Esophagus muscularis mucosa (tissue), 4 donors: ENCODE data around the gene C16orf87. TPM values are rescaled to one million over a fixed set of nuclear protein-coding genes. Genes with fewer than 3 reads are reported as not detected.

Experiments used
- DNase-seq: peaks from one replicate; pipeline ENCODE4 v3.0.0-alpha.2; 2017; ENCODE audit errors: extremely low spot score
- H3K27ac ChIP-seq, 4 donors: fragments of 200-600 bp; sonication (generic); replicated peaks in 1 of 4; 1 replicate in 3 of 4; 2 replicates in 1 of 4; pipeline ENCODE4 v1.5.1; 2016 to 2019; ENCODE audit warnings: mild to moderate bottlenecking in 1 of 4
- H3K27me3 ChIP-seq, 4 donors: fragments of 200-600 bp; sonication (generic); one replicate each; pipeline versions ENCODE4 v1.5.1 to v1.6.0; 2016 to 2019
- H3K36me3 ChIP-seq, 4 donors: fragments of 200-600 bp; sonication (generic); one replicate each; pipeline ENCODE4 v1.5.1; 2016 to 2019
- H3K4me1 ChIP-seq, 4 donors: fragments of 200-600 bp; sonication (generic); one replicate each; pipeline ENCODE4 v1.5.1; 2016 to 2019
- H3K4me3 ChIP-seq, 4 donors: fragments of 200-600 bp; sonication (generic); 1 replicate in 2 of 4; 2 replicates in 2 of 4; pipeline ENCODE4 v1.5.1; 2016 to 2019; ENCODE audit warnings: mild to moderate bottlenecking in 4 of 4, moderate library complexity in 1 of 4
- H3K9me3 ChIP-seq, 4 donors: fragments of 200-600 bp; sonication (generic); 1 replicate in 3 of 4; 2 replicates in 1 of 4; pipeline ENCODE4 v1.5.1; 2016 to 2019
- EP300 ChIP-seq: sonication (generic); formaldehyde crosslinking; IDR thresholded peaks from one replicate; pipeline ENCODE4 v1.6.1; 2017; ENCODE audit warnings: antibody characterized with exemption
- POLR2A ChIP-seq: fragments of 450-650 bp; IDR thresholded peaks from one replicate; pipeline ENCODE4 v1.6.1; 2017; ENCODE audit warnings: antibody characterized with exemption, moderate library complexity, mild to moderate bottlenecking, low read depth
- POLR2AphosphoS5 ChIP-seq, 2 donors: sonication (generic); formaldehyde crosslinking; IDR thresholded peaks; one replicate each; pipeline ENCODE4 v1.6.1; 2017; ENCODE audit warnings: antibody characterized with exemption in 2 of 2
- WGBS: methylation state at CpG from one replicate; pipeline ENCODE4 v1.1.5; 2018; 5-methylcytosine and 5-hydroxymethylcytosine counted together
- intact Hi-C: fragments of 100-400 bp; cut with DNase I; formaldehyde crosslinking; loops from one replicate; pipeline ENCODE4 v1.15.1; 2023
- total RNA-seq, 4 donors: library from RNA; depleted of rRNA; stranded (reverse); fragments of >200 nt; gene quantifications; one replicate each; pipeline versions ENCODE4 v1.1.0 to v1.2.1, GENCODE V29; 2016
- TF ChIP-seq, protein P1 (sequence below), 3 experiments: fragments of 200-600 bp in 2 of 3; fragments of 450-650 bp in 1 of 3; sonication (generic) in 2 of 3; IDR thresholded peaks; one replicate each; pipeline ENCODE4 v1.5.1; 2017 to 2019; ENCODE audit warnings: antibody characterized with exemption in 3 of 3, mild to moderate bottlenecking in 2 of 3, moderate library complexity in 1 of 3

The C16orf87 gene
- total RNA-seq, 4 donors from 2014 or later, result 7.0 to 11.2 (median 8.6) TPM

DNA sequence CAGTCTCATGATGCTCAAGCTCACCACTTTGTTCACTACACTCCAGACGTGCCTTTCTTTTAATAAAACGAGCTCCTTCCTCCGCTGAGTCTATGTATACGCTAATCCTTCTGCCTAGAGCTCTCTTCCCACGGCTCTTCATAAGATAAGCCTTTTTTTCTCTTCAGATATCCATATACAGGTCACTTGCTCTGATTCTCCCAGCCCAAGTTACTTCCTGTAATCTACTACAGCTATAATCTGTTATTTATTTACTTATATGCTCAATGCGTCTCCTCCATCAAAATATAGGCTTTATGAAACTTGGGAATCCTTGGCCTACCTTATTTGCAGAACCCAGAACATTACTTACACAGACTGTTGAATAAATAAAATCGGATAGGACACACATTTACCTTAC is 17.4 kb downstream of the C16orf87 start:
- H3K27ac ChIP-seq, result no peak overlapping the region
- WGBS, result 93% methylated on average over 7 of the region's 7 CpGs
- no peaks in the 10 kb centered on the region for H3K27me3 ChIP-seq
- H3K4me3 ChIP-seq, result no peak overlapping the region
- intact Hi-C loops, result no loop called here
- H3K36me3 ChIP-seq, result no peaks in the 10 kb centered on the region
- no peak for TF ChIP-seq POLR2AphosphoS5 (IDR thresholded peaks at IDR 0.05)
- TF ChIP-seq POLR2A, result no peak
- TF ChIP-seq, protein P1, sequence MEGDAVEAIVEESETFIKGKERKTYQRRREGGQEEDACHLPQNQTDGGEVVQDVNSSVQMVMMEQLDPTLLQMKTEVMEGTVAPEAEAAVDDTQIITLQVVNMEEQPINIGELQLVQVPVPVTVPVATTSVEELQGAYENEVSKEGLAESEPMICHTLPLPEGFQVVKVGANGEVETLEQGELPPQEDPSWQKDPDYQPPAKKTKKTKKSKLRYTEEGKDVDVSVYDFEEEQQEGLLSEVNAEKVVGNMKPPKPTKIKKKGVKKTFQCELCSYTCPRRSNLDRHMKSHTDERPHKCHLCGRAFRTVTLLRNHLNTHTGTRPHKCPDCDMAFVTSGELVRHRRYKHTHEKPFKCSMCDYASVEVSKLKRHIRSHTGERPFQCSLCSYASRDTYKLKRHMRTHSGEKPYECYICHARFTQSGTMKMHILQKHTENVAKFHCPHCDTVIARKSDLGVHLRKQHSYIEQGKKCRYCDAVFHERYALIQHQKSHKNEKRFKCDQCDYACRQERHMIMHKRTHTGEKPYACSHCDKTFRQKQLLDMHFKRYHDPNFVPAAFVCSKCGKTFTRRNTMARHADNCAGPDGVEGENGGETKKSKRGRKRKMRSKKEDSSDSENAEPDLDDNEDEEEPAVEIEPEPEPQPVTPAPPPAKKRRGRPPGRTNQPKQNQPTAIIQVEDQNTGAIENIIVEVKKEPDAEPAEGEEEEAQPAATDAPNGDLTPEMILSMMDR (IDR thresholded peaks at IDR 0.05), result no peak
- no peak for TF ChIP-seq EP300
- no peak for DNase-seq
- no peaks in the 10 kb centered on the region for H3K9me3 ChIP-seq
- H3K4me1 ChIP-seq, result peaks cover 13 to 19% (median 13%) of the 10 kb centered on the region in 4 donors

DNA sequence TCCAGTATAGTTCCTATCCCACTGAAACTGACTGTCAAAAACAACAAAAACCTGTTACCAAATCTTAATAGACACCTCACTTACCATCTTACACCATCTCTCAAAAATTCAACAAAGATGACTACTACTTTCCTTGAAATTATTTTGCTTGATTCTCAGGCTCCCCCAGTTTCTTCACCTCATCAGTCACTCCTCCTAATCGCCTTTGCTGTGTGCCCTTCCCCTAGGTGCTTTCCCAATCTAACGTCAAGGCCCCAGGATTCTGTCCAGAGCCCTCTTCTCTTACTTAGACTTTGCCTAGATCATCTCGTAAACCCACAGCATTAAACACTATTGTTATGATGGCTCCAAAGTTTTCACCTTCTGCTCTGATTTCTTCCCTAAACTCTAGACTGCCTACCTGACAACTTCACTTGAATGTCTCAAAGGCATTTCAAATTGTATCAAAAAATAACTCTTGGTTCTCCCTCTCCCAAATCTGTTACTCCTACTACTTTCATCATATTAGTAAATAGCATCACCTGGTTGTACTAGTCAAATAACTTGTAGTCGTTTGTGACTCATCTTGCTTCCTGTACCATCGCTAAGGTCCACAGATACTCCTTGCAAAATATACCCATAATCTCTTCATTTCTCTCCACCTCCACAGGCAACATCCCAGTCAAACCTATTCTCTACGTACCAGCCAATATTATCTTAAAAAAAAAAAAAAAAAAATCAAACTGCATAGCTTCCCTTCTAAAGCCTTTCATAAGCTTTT is 18.0 kb downstream of the C16orf87 start:
- peaks cover 13 to 19% (median 13%) of the 10 kb centered on the region in 4 donors for H3K4me1 ChIP-seq
- WGBS, result 89% methylated on average over 6 of the region's 6 CpGs
- TF ChIP-seq POLR2A (no peak), POLR2AphosphoS5 (IDR thresholded peaks at IDR 0.05) (no peak), EP300 (no peak)
- TF ChIP-seq, protein P1 (IDR thresholded peaks at IDR 0.05), result no peak
- no peak overlapping the region for H3K4me3 ChIP-seq
- no peaks in the 10 kb centered on the region for H3K27me3 ChIP-seq
- H3K9me3 ChIP-seq, result no peaks in the 10 kb centered on the region
- no peak overlapping the region for H3K27ac ChIP-seq
- no peak for DNase-seq
- no peaks in the 10 kb centered on the region for H3K36me3 ChIP-seq
- intact Hi-C loops, result no loop called here

DNA sequence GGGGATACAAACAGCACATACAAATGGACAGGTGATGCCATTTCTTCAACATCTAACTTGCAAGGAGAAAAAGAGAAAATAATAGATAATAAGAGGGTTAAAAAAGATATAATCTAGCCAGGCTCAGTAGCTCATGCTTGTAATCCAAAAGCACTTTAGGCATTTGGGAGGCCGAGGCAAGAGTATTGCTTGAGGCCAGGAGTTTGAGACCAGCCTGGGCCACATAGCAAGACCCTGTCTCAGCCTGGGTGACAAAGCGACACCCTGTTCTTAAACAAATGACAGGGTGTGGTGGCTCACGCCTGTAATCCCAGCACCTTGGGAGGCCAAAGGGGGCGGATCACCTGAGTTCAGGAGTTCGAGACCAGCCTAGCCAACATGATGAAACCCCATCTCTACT is 19.3 kb downstream of the C16orf87 start:
- TF ChIP-seq, protein P1 (IDR thresholded peaks at IDR 0.05), result no peak
- TF ChIP-seq POLR2AphosphoS5 (IDR thresholded peaks at IDR 0.05) (no peak), POLR2A (no peak), EP300 (no peak)
- peaks cover 13 to 19% (median 13%) of the 10 kb centered on the region in 4 donors for H3K4me1 ChIP-seq
- no peak overlapping the region for H3K27ac ChIP-seq
- no peaks in the 10 kb centered on the region for H3K36me3 ChIP-seq
- no peaks in the 10 kb centered on the region for H3K27me3 ChIP-seq
- H3K9me3 ChIP-seq, result no peaks in the 10 kb centered on the region
- intact Hi-C loops, result no loop called here
- 91% methylated on average over 5 of the region's 5 CpGs for WGBS
- H3K4me3 ChIP-seq, result no peak overlapping the region
- DNase-seq, result no peak

DNA sequence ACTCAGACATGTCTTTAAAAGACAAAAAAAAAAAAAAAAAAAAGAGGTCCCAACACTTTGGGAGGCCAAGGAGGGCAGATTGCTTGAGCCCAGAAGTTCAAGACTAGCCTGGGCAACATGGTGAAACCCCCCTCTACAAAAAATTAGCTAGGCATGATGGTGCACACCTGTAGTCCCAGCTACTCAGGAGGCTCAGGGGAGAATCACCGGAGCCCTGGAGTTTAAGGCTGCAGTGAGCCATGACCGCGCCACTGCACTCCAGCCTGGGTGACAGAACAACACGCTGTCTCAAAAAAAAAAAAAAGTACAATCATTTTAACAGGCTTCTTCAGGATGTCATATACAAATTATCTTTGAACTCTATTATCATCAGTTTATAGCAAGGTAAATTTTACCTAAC is 22.0 kb downstream of the C16orf87 start:
- intact Hi-C loops, result no loop called here
- 93% methylated on average over 4 of the region's 4 CpGs for WGBS
- DNase-seq, result no peak
- peaks cover 13 to 19% (median 13%) of the 10 kb centered on the region in 4 donors for H3K4me1 ChIP-seq
- H3K4me3 ChIP-seq, result no peak overlapping the region
- TF ChIP-seq EP300, result no peak
- H3K36me3 ChIP-seq, result no peaks in the 10 kb centered on the region
- H3K27me3 ChIP-seq, result no peaks in the 10 kb centered on the region
- H3K9me3 ChIP-seq, result no peaks in the 10 kb centered on the region
- no peak overlapping the region for H3K27ac ChIP-seq

DNA sequence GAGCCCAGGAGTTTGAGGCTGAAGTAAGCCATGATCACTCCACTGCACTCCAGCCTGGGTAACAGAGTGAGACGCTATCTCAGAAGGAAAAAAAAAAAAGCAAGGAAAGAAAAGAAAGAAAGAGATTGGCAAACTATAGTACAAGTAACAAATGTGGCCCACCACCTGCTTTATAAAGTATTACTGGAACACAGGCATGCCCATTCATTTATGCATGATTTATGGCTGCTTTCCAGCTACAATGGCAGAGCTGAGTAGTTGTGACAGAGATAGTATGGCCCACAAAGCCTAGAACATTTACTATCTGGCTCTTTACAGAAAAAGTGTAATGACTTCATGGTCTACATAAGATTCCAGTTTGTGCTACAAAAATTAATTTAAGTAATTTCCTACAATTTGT is 23.6 kb downstream of the C16orf87 start:
- H3K27ac ChIP-seq, result no peak overlapping the region
- DNase-seq, result no peak
- TF ChIP-seq POLR2AphosphoS5 (IDR thresholded peaks at IDR 0.05) (no peak), POLR2A (no peak), EP300 (no peak)
- TF ChIP-seq, protein P1 (IDR thresholded peaks at IDR 0.05), result no peak
- H3K27me3 ChIP-seq, result no peaks in the 10 kb centered on the region
- H3K9me3 ChIP-seq, result no peaks in the 10 kb centered on the region
- H3K4me1 ChIP-seq, result peaks cover 13 to 19% (median 13%) of the 10 kb centered on the region in 4 donors
- H3K4me3 ChIP-seq, result no peak overlapping the region
- intact Hi-C loops, result no loop called here
- WGBS, result 92% methylated on average over 1 of the region's 1 CpG
- H3K36me3 ChIP-seq, result peaks cover 0 to 5% (median 3%) of the 10 kb centered on the region in 4 donors
